IPS-18a (cell line): Measurements from ENCODE around the gene FOXK2.

Experiments
- H3K27ac ChIP-seq: one replicate; pipeline ENCODE4 v1.5.1; 2013; ENCODE audit warnings: low read length
- H3K27me3 ChIP-seq: one replicate; pipeline ENCODE4 v1.6.1; 2013; ENCODE audit warnings: mild to moderate bottlenecking, low read length; ENCODE audit not compliant: control insufficient read depth, insufficient read depth
- H3K36me3 ChIP-seq: one replicate; pipeline ENCODE4 v1.6.1; 2013; ENCODE audit warnings: low read depth, low read length; ENCODE audit not compliant: control insufficient read depth
- H3K4me1 ChIP-seq: one replicate; pipeline ENCODE4 v1.6.1; 2013; ENCODE audit warnings: low read depth, low read length; ENCODE audit not compliant: control insufficient read depth
- H3K4me3 ChIP-seq: one replicate; pipeline ENCODE4 v1.5.1; 2013; ENCODE audit warnings: low read length
- H3K9ac ChIP-seq: one replicate; pipeline ENCODE4 v1.6.1; 2013; ENCODE audit warnings: mild to moderate bottlenecking, low read length, moderate library complexity
- H3K9me3 ChIP-seq: one replicate; pipeline ENCODE4 v1.6.1; 2013; ENCODE audit warnings: low read depth, low read length; ENCODE audit not compliant: control insufficient read depth

Gene FOXK2

DNA sequence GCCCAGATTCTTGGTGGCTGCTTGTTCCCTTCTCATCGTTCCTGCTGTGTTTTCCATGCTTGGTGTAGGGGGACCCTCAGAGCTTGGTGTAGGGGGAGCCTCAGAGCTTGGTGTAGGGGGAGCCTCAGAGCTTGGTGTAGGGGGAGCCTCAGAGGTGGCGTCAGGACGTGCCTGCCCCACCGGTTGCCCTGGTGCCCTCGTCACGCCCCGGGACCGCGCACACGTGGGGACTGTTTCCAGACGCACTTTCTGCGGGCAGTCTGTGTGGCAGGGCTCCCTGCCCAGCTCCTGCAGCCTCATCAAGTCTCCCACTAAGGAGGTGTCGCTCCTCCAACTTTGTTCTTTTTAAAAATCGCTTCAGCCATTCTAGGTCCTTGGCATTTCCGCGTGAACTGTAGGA is 76.8 kb downstream of the FOXK2 start:
- H3K9me3 ChIP-seq = no peaks in the 10 kb centered on the region
- H3K4me1 ChIP-seq = peaks cover 6% of the 10 kb centered on the region
- H3K36me3 ChIP-seq = peaks cover 21% of the 10 kb centered on the region
- H3K4me3 ChIP-seq = no peak overlapping the region
- no peak overlapping the region for H3K9ac ChIP-seq
- H3K27me3 ChIP-seq = no peaks in the 10 kb centered on the region
- no peak overlapping the region for H3K27ac ChIP-seq

DNA sequence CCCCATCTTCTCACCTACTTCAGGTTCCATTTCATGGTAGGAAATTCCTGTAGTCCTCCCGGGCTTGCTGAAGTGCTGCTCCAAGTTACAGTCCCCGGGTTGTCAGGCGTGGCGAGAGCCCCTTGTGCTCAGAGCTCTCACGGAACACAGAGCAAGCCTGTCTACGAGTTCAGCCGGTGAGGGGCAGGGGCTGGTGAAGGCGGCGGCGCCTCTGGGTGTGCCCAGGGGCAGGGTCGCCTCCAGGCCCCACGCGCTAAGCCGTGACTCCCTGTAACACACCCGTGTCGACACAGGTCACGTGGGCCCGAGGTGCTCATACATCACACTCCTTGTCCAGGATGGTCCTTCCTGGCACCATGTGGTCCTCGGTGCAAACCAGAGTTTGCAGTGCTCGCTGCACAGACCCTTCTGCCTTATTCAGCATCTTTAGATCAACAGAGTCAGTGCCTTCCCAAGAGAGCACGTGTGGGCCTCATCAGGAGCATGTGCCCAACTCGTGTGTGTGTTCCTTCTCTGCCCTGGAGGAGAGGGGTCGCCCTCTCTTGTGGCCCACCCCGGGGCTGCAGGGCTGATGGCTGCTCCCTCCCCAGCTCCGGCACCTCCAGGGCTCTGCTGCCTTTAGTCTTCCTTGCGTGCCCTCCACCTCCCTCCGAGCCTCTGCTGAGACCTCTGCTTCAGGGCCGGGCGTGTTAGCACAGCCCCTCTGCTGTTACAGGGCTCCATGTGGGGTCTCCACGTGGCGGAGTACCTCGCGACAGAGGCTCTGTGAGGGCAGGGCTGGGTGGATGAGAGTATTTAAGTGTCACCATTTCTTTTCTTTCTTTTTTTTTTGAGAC is 77.5 kb downstream of the FOXK2 start:
- Histone ChIP-seq H3K9ac (no peak overlapping the region), H3K9me3 (no peaks in the 10 kb centered on the region), H3K4me1 (peaks cover 6% of the 10 kb centered on the region), H3K36me3 (peaks cover 29% of the 10 kb centered on the region), H3K4me3 (no peak overlapping the region), H3K27me3 (no peaks in the 10 kb centered on the region), H3K27ac (no peak overlapping the region)

DNA sequence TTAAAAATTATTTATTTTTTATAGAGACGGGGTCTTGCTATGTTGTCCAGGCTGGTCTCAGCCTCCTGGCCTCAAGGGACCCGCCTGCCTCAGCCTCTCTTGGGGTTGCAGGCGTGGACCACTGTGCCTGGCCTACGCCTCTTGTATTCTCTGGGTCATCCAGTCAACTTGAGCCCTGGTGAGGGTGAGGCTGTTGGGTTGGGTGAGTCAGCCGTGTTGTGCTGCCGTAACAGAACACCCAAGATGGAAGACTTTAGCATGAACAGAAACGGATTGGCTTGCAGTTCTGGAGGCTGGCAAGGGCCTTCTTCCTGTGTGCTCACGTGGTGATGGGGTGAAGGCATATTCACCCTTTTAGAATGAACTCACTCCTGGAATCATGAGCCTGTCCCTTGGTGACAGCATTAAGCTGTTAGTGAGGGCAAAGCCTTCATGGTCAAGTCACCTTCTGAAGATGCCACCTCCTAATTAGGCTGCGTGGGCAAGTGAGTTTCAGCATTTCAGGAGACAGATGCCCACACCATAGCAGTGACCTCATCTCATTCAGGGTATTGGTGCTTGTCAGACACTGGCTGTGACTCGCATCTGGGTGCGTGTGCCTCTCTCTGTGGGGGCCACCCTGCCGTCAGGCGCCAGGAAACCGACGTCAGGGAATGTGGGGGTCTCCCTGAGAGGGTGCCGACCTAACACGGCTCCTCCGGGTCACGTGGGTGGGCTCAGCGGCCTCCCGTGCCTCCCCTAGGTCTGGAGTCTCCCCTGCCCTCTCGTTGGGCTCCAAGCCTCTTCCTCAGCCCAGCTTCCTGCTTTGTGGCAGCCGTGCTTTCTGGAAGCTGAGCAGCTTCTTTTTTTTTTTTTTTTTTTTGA is 79.0 kb downstream of the FOXK2 start:
- H3K9me3 ChIP-seq = no peaks in the 10 kb centered on the region
- no peak overlapping the region for H3K9ac ChIP-seq
- H3K4me3 ChIP-seq = no peak overlapping the region
- peaks cover 41% of the 10 kb centered on the region for H3K36me3 ChIP-seq
- H3K27me3 ChIP-seq = no peaks in the 10 kb centered on the region
- H3K27ac ChIP-seq = no peak overlapping the region
- peaks cover 3% of the 10 kb centered on the region for H3K4me1 ChIP-seq

DNA sequence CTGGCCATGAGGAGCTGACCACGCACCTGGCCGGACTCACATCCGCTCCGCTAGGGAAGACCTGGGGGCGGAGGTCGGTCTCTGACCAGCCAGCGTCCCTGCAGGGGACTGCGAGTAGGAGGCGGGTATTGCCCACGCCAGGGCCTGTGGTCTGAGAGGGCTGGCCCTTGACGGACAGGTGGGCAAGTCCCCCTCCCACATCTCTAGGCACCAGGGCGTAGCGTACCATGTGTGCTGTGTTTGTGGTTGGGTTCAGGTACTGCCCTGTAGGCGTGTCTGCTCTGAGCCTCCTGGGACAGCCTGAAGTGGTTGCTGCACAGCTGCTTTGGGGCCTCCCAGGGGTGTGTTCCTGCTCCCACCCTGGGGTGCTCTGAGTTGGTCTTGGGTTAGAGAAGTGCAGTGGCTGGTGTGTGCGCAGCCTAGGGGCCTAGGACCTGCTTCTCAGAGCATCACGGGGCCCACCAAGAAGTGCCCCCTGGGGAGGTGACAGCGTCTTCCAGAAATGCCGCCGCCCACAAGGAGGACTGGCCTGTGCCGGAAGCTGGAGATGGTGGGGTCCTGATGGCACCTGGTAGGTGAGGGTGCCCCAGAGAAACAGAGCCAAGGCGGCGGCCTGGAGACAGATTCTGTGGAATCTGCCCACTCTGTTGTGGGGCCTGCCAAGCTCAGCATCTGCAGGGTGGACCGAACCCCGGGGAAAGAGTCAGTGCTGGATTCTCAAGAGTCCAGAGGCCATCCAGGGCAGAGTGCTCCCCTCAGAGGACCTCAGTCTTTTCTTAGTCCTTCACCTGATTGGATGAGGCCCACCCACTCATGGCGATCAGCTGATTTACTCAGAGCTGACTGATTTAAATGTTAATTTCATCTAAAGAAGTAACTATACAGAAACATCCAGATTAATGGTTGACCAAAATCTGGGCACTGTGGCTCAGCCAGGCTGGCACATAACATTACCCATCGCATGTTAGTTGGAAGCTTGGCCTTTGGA is 80.4 kb downstream of the FOXK2 start:
- no peaks in the 10 kb centered on the region for H3K9me3 ChIP-seq
- no peak overlapping the region for H3K9ac ChIP-seq
- H3K4me1 ChIP-seq = no peaks in the 10 kb centered on the region
- H3K27ac ChIP-seq = no peak overlapping the region
- H3K36me3 ChIP-seq = peaks cover 45% of the 10 kb centered on the region
- no peaks in the 10 kb centered on the region for H3K27me3 ChIP-seq
- no peak overlapping the region for H3K4me3 ChIP-seq

DNA sequence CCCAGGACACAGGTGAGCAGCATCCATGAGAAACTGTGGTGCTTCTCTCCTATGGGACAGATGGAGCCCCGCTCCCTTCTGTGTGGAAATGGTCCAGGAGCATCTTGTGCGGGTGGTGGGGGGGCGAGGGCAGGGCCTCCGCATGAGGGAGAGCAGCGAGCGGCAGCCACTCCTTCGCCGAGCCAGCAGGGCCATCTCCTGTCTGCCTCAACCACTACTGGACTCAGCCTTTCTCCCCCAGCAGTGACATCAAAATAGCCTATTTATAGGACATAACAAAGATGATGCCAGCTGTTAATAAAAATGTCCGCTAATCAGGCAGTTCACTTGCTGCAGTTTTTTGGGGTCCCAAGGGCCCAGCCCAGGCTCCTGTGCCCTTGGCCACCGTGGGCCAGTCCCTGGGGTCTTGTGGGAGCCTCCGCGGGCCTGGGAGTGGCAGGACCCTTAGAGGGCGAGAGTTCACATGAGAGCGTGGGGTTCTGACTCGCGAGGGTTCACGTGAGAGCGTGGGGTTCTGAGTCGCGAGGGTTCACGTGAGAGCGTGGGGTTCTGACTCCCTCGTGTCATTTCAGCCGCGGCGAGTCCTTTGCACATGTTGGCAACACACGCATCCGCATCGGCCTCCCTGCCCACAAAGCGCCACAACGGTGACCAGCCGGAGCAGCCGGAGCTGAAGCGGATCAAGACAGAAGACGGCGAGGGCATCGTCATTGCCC is 81.4 kb downstream of the FOXK2 start:
- H3K4me1 ChIP-seq = no peaks in the 10 kb centered on the region
- no peaks in the 10 kb centered on the region for H3K27me3 ChIP-seq

DNA sequence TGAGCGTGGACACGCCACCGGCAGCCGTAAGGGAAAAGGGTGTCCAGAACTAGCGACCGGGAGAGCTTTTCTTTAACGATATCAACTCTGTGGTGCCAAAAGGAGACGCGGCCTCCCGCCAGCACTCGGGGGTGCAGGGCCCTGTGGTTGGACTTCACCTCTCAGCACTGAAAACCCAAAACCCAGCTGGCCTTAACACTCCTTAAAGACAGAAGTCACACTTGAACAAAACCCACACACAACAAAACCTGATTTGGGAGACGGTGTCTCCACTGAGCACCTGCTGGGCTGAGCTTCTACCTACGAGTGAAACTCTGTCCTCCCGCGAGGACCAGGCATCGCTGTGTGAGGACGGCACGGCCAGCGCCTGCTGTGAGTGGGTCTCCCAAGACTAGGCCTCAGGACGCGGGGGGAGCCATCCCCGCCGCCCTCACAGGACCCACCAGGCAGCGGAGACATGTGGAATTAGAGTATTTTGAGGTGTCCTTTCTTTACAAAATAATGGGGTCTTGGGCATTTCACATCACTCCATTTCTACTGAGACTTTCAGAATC is 82.0 kb downstream of the FOXK2 start:
- Histone ChIP-seq H3K4me3 (no peak overlapping the region), H3K27me3 (no peaks in the 10 kb centered on the region), H3K27ac (no peak overlapping the region), H3K4me1 (no peaks in the 10 kb centered on the region), H3K9me3 (no peaks in the 10 kb centered on the region), H3K36me3 (peaks cover 39% of the 10 kb centered on the region), H3K9ac (no peak overlapping the region)

More for the DNA sequence above, 81.4 kb downstream of the FOXK2 start:
- Histone ChIP-seq H3K27ac (no peak overlapping the region), H3K9ac (no peak overlapping the region), H3K4me3 (no peak overlapping the region), H3K9me3 (no peaks in the 10 kb centered on the region), H3K36me3 (peaks cover 41% of the 10 kb centered on the region)

DNA sequence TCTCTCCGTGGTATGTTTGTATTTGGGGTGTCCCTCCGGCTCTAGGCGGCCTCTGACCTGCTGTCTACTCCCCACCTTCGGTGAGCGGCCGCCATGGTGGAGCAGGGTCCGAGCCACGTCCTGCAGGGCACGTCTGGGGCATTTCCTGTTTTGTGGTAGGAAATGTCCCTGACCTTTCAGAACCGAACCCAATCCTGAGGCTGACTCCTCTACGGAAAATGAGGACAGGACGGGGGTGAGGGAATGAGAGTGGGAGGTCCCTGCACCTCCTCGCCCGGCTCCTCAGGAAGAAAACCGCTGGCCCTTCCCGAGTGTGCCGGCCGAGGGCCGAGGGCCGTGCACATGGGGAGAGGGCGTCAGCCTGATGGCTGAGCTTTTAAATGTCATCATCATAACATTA is 83.0 kb downstream of the FOXK2 start:
- Histone ChIP-seq H3K4me3 (no peak overlapping the region), H3K36me3 (peaks cover 35% of the 10 kb centered on the region), H3K9me3 (no peaks in the 10 kb centered on the region), H3K27ac (no peak overlapping the region), H3K9ac (no peak overlapping the region), H3K4me1 (no peaks in the 10 kb centered on the region), H3K27me3 (no peaks in the 10 kb centered on the region)

DNA sequence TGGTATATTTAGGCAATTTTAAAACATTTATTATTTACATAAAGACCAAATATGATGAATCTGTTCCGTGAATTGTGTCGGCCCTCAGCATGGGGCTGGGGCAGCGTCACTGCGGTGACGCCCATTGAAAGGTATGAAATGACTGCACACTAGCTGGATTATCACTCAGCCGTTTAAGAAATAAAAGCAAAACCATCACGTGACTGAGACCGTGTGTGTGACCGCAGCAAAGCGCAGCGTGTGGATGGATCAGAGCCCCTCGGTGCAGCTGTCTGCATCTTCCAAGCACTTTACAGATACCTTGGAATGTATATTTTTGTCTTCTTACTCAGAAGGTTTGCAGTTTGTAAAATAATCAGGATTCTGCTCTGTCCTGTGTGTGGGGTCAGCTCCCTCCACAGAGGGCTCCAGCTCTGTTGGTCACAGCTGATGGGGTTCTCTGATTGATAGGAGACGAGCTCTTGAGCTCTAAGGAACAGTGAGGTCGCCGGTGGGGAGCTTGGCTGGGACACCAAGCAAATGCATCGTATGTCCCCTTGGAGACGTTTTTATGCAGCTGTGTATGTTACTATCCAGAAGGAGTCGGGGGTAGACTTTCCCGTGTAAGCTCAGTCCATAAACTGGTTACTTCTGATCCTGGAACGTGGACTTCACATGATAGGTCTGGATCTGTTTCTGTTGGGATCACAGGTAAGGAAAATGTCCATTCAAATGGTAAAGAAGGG is 83.6 kb downstream of the FOXK2 start:
- no peak overlapping the region for H3K4me3 ChIP-seq
- H3K27me3 ChIP-seq = no peaks in the 10 kb centered on the region
- no peaks in the 10 kb centered on the region for H3K9me3 ChIP-seq
- no peaks in the 10 kb centered on the region for H3K4me1 ChIP-seq
- H3K36me3 ChIP-seq = peaks cover 35% of the 10 kb centered on the region
- H3K9ac ChIP-seq = no peak overlapping the region
- no peak overlapping the region for H3K27ac ChIP-seq

DNA sequence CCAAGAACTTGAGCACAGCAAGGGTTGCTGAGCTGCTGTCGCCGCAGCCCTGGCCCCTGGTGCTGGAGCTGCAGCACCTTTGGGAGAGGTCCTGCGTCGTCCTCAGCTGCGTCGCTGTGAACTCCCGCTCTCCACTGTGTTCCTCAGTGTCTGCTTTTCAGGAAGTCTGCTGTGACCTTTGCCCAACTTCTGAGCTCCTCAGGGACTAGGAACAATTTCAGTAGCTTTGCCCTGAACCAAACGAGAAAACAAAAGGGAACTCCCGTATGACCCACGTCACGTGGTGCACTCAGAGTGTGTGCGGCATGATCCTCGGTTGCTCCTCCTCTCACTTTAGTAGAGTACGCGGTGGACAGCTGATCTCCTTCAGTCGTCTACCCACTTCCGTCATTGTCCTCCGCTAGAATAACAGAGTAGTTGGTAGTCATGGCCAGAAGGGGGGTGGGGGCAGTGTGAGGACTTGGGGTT is 84.5 kb downstream of the FOXK2 start:
- H3K9ac ChIP-seq = no peak overlapping the region
- no peaks in the 10 kb centered on the region for H3K27me3 ChIP-seq
- peaks cover 35% of the 10 kb centered on the region for H3K36me3 ChIP-seq
- no peak overlapping the region for H3K27ac ChIP-seq
- no peaks in the 10 kb centered on the region for H3K4me1 ChIP-seq
- no peak overlapping the region for H3K4me3 ChIP-seq
- H3K9me3 ChIP-seq = no peaks in the 10 kb centered on the region

DNA sequence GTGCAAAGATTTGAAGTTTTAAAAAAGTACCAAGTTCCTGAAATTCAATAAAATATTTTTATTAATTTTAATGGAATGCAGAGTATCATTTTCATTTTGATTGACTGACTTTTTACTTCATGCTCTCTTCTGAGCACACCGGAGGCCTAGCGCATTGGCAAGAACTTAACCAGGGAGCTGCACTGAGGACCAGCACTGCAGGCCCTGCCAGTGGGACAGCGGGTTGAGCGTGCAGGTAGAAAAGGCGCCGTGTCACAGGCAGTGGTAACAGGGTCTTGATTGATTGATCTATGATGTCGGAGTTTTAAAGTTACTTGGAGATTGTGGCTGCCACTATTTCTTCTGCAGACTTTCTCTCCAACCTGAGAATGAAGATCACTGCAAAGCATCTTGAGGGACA is 85.0 kb downstream of the FOXK2 start:
- Histone ChIP-seq H3K4me3 (no peak overlapping the region), H3K27ac (no peak overlapping the region)

More for the DNA sequence above, 85.0 kb downstream of the FOXK2 start:
- Histone ChIP-seq H3K9me3 (no peaks in the 10 kb centered on the region), H3K9ac (no peak overlapping the region), H3K4me1 (no peaks in the 10 kb centered on the region), H3K36me3 (peaks cover 36% of the 10 kb centered on the region), H3K27me3 (no peaks in the 10 kb centered on the region)
